Thymus (tissue), 11 donors: Measurements from ENCODE around the gene DMD. TPM values are rescaled to one million over a fixed set of nuclear protein-coding genes. Genes with fewer than 3 reads are reported as not detected.

Experiments used
- DNase-seq, 9 donors: peaks; one replicate each; pipeline ENCODE4 v3.0.0-alpha.2; 2013; ENCODE audit warnings: low spot score in 9 of 9, low read depth in 6 of 9, missing footprints in 1 of 9
- H3K27ac ChIP-seq, 2 donors: one replicate each; pipeline ENCODE4 v1.5.1; 2013; ENCODE audit warnings: control low read depth in 1 of 2, low read depth in 1 of 2, low read length in 1 of 2, mild to moderate bottlenecking in 1 of 2, moderate library complexity in 1 of 2
- H3K27me3 ChIP-seq, 2 donors: one replicate each; pipeline ENCODE4 v1.5.1; 2013; ENCODE audit warnings: low read length in 1 of 2; ENCODE audit not compliant: control insufficient read depth in 2 of 2, insufficient read depth in 1 of 2
- H3K36me3 ChIP-seq, 2 donors: one replicate each; pipeline ENCODE4 v1.5.1; 2013; ENCODE audit warnings: low read length in 1 of 2, mild to moderate bottlenecking in 1 of 2, moderate library complexity in 1 of 2; ENCODE audit not compliant: control insufficient read depth in 2 of 2, insufficient read depth in 2 of 2
- H3K4me1 ChIP-seq, 2 donors: one replicate each; pipeline ENCODE4 v1.5.1; 2013; ENCODE audit warnings: low read length in 2 of 2; ENCODE audit not compliant: control insufficient read depth in 2 of 2, insufficient read depth in 2 of 2
- H3K4me3 ChIP-seq, 2 donors: one replicate each; pipeline ENCODE4 v1.5.1; 2013; ENCODE audit warnings: low read length in 2 of 2, control low read depth in 1 of 2, mild to moderate bottlenecking in 1 of 2
- H3K9me3 ChIP-seq, 2 donors: one replicate each; pipeline ENCODE4 v1.5.1; 2013; ENCODE audit warnings: low read length in 1 of 2, mild to moderate bottlenecking in 1 of 2; ENCODE audit not compliant: control insufficient read depth in 2 of 2, insufficient read depth in 1 of 2
- WGBS: extraction: QIAGEN DNeasy Blood & Tissue Kit; methylation state at CpG from one replicate; pipeline ENCODE4 v1.1.7; 2013; 5-methylcytosine and 5-hydroxymethylcytosine counted together
- polyA plus RNA-seq: library from polyadenylated mRNA; stranded (reverse); fragments of 200-250 nt; gene quantifications from one replicate; pipeline ENCODE4 v1.2.3, GENCODE V29; 2013
- total RNA-seq: library from RNA; stranded (reverse); fragments of 120-200 nt; gene quantifications from one replicate; pipeline ENCODE4 v1.2.4, GENCODE V29; 2013
- donor health status: healthy.

The DMD gene
- total and polyA plus RNA-seq, 2 donors, result 4.7 to 5.7 TPM

DNA sequence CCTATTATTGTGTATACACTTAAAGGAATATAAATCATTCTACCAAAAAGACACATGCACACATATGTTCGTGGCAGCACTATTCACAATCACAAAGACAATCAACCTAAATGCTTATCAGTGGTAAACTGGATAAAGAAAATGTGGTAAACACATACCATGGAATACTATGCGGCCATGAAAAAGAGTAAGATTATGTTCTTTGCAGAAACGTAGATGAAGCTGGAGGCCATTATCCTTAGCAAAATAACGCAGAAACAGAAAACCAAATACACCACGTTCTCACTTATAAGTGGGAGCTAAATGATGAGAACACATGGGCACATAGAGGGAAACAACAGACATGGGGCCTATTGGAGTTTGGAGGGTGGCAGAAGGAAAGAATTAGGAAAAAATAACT is 593.2 kb downstream of the DMD start:
- Histone ChIP-seq H3K27ac (no peak overlapping the region), H3K36me3 (no peaks in the 10 kb centered on the region), H3K4me1 (no peaks in the 10 kb centered on the region), H3K9me3 (no peaks in the 10 kb centered on the region), H3K4me3 (no peak overlapping the region), H3K27me3 (no peaks in the 10 kb centered on the region)
- WGBS, result 94% methylated on average over 5 of the region's 5 CpGs
- DNase-seq, result no peak

GRCh38 chrX:32614707-32615106 is 596.6 kb downstream of the DMD start:
- H3K27ac ChIP-seq, result no peak overlapping the region
- H3K36me3 ChIP-seq, result no peaks in the 10 kb centered on the region
- H3K4me1 ChIP-seq, result no peaks in the 10 kb centered on the region
- no peak overlapping the region for H3K4me3 ChIP-seq
- DNase-seq, result no peak
- H3K27me3 ChIP-seq, result no peaks in the 10 kb centered on the region
- no peaks in the 10 kb centered on the region for H3K9me3 ChIP-seq
- 84% methylated on average over 2 of the region's 2 CpGs for WGBS

DNA sequence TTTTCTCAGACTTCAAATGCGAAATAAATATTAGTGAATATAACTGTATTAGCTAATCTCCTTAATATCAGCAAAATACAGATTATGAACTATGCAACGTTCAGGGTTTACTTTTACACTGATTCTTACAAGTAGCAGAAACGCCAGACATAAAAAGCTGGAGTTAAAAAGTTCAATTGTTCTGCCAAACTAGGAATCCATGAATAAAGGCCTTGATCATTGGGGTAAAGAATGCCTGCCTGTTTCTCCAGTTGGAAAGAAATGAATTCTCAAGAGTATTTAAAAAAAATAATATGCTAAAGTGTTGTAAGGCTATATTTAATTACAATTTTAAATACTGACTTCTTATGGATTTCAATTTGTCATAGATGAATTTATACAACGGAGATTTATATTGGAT is 612.2 kb downstream of the DMD start:
- 90% methylated on average over 4 of the region's 4 CpGs for WGBS
- Histone ChIP-seq H3K4me1 (no peaks in the 10 kb centered on the region), H3K9me3 (no peaks in the 10 kb centered on the region), H3K4me3 (no peak overlapping the region), H3K27me3 (no peaks in the 10 kb centered on the region), H3K27ac (no peak overlapping the region), H3K36me3 (no peaks in the 10 kb centered on the region)
- no peak for DNase-seq

GRCh38 chrX:32598707-32599106 is 612.6 kb downstream of the DMD start:
- Histone ChIP-seq H3K9me3 (no peaks in the 10 kb centered on the region), H3K4me1 (no peaks in the 10 kb centered on the region), H3K27ac (no peak overlapping the region), H3K4me3 (no peak overlapping the region), H3K27me3 (no peaks in the 10 kb centered on the region), H3K36me3 (no peaks in the 10 kb centered on the region)
- DNase-seq, result no peak
- 93% methylated on average over 4 of the region's 4 CpGs for WGBS

DNA sequence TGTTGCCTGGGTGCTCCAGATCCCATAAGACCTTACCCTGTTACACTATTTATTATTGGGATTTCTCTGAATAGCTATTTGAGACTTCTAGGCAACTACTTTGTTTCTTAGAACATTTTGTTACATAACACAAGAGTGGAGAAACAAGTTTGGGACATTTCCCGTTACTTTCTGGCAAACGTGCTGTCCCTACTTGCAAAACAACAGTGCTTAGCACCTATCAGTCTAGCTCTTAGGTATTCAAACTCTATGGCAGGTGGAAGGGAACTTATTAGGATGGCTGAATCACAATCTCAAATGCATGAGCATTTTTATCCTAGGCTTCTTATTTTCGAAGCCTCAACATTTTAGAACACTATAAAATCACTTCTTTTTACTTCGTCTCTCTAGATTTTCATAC is 613.6 kb downstream of the DMD start:
- Histone ChIP-seq H3K27ac (no peak overlapping the region), H3K4me1 (no peaks in the 10 kb centered on the region), H3K36me3 (no peaks in the 10 kb centered on the region), H3K4me3 (no peak overlapping the region), H3K27me3 (no peaks in the 10 kb centered on the region), H3K9me3 (peaks cover 0 to 3% of the 10 kb centered on the region in 2 donors)
- 82% methylated on average over 4 of the region's 4 CpGs for WGBS
- DNase-seq, result no peak

DNA sequence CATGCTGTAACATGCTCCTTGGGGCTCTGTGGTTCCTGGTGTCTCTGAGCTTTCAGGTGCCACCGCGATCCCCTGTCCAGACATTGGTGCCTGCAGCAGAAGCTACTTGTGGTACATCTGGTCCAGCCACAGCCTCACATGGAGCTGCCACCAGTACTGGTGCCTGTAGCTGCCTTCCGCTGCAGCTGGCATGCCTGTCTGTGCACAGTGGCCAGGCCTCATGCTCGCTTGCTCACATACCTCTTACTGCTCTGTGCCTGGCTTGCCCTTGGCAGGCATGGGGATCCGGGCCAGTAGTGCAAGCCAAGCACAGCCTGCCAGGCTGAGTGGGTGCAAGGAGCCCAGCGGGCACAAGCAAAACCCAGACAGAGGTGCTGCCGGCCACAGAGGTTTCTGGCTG is 618.6 kb downstream of the DMD start:
- 79% methylated on average over 7 of the region's 7 CpGs for WGBS
- no peaks in the 10 kb centered on the region for H3K36me3 ChIP-seq
- H3K27me3 ChIP-seq, result no peaks in the 10 kb centered on the region
- no peak overlapping the region for H3K4me3 ChIP-seq
- no peak overlapping the region for H3K27ac ChIP-seq
- H3K9me3 ChIP-seq, result peaks cover 0 to 17% of the 10 kb centered on the region in 2 donors
- DNase-seq, result no peak
- H3K4me1 ChIP-seq, result no peaks in the 10 kb centered on the region

- no peak overlapping the region for H3K27ac ChIP-seq
- no peaks in the 10 kb centered on the region for H3K36me3 ChIP-seq
- DNase-seq, result no peak
- WGBS, result 96% methylated on average over 10 of the region's 10 CpGs
- H3K4me1 ChIP-seq, result no peaks in the 10 kb centered on the region
- H3K4me3 ChIP-seq, result no peak overlapping the region
- H3K27me3 ChIP-seq, result no peaks in the 10 kb centered on the region
- peaks cover 0 to 17% of the 10 kb centered on the region in 2 donors for H3K9me3 ChIP-seq
These were observed 619.8 kb downstream of the DMD start for GRCh38 chrX:32591589-32591988.

GRCh38 chrX:32582729-32583128 is 628.6 kb downstream of the DMD start:
- 58% methylated on average over 3 of the region's 3 CpGs for WGBS
- Histone ChIP-seq H3K36me3 (no peaks in the 10 kb centered on the region), H3K27ac (no peak overlapping the region), H3K4me1 (no peaks in the 10 kb centered on the region), H3K9me3 (no peaks in the 10 kb centered on the region), H3K4me3 (no peak overlapping the region), H3K27me3 (no peaks in the 10 kb centered on the region)
- no peak for DNase-seq

DNA sequence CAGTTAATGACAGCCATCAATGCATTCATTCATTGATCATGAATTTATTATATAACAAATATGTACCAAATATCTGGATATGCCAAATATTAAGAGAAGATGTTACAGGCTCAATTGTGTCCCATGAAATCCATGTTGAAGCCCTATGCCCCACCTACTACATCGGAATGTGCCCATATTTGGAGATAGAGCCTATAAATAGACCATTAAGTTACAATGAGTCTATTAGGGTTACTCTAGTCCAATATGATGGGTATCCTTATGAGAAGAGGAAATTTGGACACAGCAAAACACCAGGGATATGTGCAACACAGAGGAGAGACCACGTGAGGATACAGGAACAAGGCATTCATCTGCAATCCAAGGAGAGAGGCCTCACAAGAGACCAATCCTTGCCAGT is 634.5 kb downstream of the DMD start:
- no peak for DNase-seq
- H3K4me3 ChIP-seq, result no peak overlapping the region
- no peaks in the 10 kb centered on the region for H3K36me3 ChIP-seq
- 91% methylated on average over 2 of the region's 2 CpGs for WGBS
- no peaks in the 10 kb centered on the region for H3K9me3 ChIP-seq
- H3K27ac ChIP-seq, result no peak overlapping the region
- H3K27me3 ChIP-seq, result no peaks in the 10 kb centered on the region
- H3K4me1 ChIP-seq, result no peaks in the 10 kb centered on the region

DNA sequence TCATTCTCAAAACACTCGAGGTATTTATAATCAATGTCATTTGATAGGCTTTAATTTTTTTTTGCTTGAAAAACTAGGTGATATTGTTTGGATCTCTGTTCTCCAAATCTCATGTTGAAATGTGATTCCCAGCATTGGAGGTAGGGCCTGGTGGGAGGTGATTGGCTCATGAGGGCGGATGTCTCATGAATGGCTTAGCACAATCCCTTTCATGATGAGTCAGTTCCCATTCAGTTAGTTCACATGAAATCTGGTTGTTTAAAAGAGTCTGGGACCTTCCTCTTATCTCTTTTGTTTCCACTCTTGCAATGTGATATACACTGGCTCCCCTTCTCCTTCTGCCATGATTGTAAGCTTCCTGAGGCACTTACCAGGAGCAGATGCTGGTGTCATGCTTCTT is 638.7 kb downstream of the DMD start:
- no peaks in the 10 kb centered on the region for H3K36me3 ChIP-seq
- no peak for DNase-seq
- no peaks in the 10 kb centered on the region for H3K27me3 ChIP-seq
- H3K27ac ChIP-seq, result no peak overlapping the region
- H3K4me1 ChIP-seq, result no peaks in the 10 kb centered on the region
- no peaks in the 10 kb centered on the region for H3K9me3 ChIP-seq
- H3K4me3 ChIP-seq, result no peak overlapping the region
- 93% methylated on average over 2 of the region's 2 CpGs for WGBS
